SK-N-SH (cell line): ENCODE measurements around the gene SARS2.

Experiments used
- CTCF ChIP-seq: fragments of 200-600 bp; sonication (generic); IDR thresholded peaks from 2 replicates; pipeline ENCODE4 v1.6.1; 2017; ENCODE audit warnings: antibody characterized with exemption, mild to moderate bottlenecking, moderate library complexity
- EP300 ChIP-seq, 2 experiments: IDR thresholded peaks; 2 replicates each; pipeline versions ENCODE4 v1.4.0 to v1.6.1; 2012; ENCODE audit warnings: borderline replicate concordance in 1 of 2, low read depth in 1 of 2, low read length in 1 of 2
- EZH2phosphoT487 ChIP-seq: fragments of 200-600 bp; sonication (generic); IDR thresholded peaks from 2 replicates; pipeline ENCODE4 v1.6.1; 2017; ENCODE audit warnings: low read depth, mixed run types, mild to moderate bottlenecking, antibody characterized with exemption, moderate library complexity, borderline replicate concordance
- GABPA ChIP-seq: IDR thresholded peaks from 2 replicates; pipeline ENCODE4 v1.4.0; 2012; ENCODE audit warnings: low read depth, mild to moderate bottlenecking
- MXI1 ChIP-seq: IDR thresholded peaks from 2 replicates; pipeline ENCODE4 v1.6.1; 2012; ENCODE audit warnings: mild to moderate bottlenecking, low read depth, low read length, improper control_type of control experiment
- NFIC ChIP-seq: IDR thresholded peaks from 2 replicates; pipeline ENCODE4 v1.4.0; 2012; ENCODE audit warnings: borderline replicate concordance
- POLR2AphosphoS5 ChIP-seq: IDR thresholded peaks from 2 replicates; pipeline ENCODE4 v1.6.1; 2012; ENCODE audit warnings: low read depth, low read length
- RAD21 ChIP-seq: IDR thresholded peaks from 2 replicates; pipeline ENCODE4 v1.6.1; 2012; ENCODE audit warnings: mild to moderate bottlenecking, low read length
- SIN3A ChIP-seq: IDR thresholded peaks from 2 replicates; pipeline ENCODE4 v1.6.1; 2012; ENCODE audit warnings: low read depth, mild to moderate bottlenecking, low read length, moderate library complexity, borderline replicate concordance
- TCF12 ChIP-seq: IDR thresholded peaks from 2 replicates; pipeline ENCODE4 v1.4.0; 2012
- USF2 ChIP-seq: fragments of 150-350 bp; IDR thresholded peaks from 2 replicates; pipeline ENCODE4 v1.6.1; 2017; ENCODE audit warnings: antibody characterized with exemption, low read length, low read depth, borderline replicate concordance

GRCh38 chr19:38877781-38878574 lies 52.6 kb downstream of the SARS2 start, which contains the start of gene RINL:
- TF ChIP-seq USF2 (no peak), TCF12 (no peak), CTCF (no peak), EP300 (IDR thresholded peaks at IDR 0.05; ENCODE audit: borderline replicate concordance in 1 of 2, low read depth in 1 of 2, low read length in 1 of 2) (no peak), EZH2phosphoT487 (no peak), GABPA (no peak), POLR2AphosphoS5 (no peak), SIN3A (no peak), NFIC (no peak), RAD21 (no peak), MXI1 (no peak)
